ENCODE results near the gene CAMK2N2. TPM values are rescaled to one million over a fixed set of nuclear protein-coding genes. Genes with fewer than 3 reads are reported as not detected.
A peak's percentile ranks its signal among the peaks of the same experiment; 100 is the strongest.

Gene CAMK2N2
- total RNA-seq, 2 experiments from 2014 or later: not detected

- peaks cover 6% of the 10 kb centered on the region for H3K4me1 Mint-ChIP-seq
- no peak overlapping the region for H3K27ac Mint-ChIP-seq
- DNase-seq: peak; percentile 53
- H3K27me3 Mint-ChIP-seq: peaks cover 58% of the 10 kb centered on the region
- no peaks in the 10 kb centered on the region for H3K9me3 Mint-ChIP-seq
- H3K36me3 Mint-ChIP-seq: no peaks in the 10 kb centered on the region
- H3K4me3 Mint-ChIP-seq: no peak overlapping the region
Observed at GRCh38 chr3:184227481-184227935, 33.8 kb downstream of the CAMK2N2 start.

GRCh38 chr3:184223946-184224345 lies 37.4 kb downstream of the CAMK2N2 start:
- Mint-ChIP-seq H3K36me3 (no peaks in the 10 kb centered on the region), H3K9me3 (no peaks in the 10 kb centered on the region), H3K27ac (no peak overlapping the region), H3K27me3 (peaks cover 37% of the 10 kb centered on the region), H3K4me3 (no peak overlapping the region), H3K4me1 (peaks cover 4% of the 10 kb centered on the region)
- DNase-seq: no peak

- H3K36me3 Mint-ChIP-seq: no peaks in the 10 kb centered on the region
- H3K4me1 Mint-ChIP-seq: no peaks in the 10 kb centered on the region
- H3K27ac Mint-ChIP-seq: no peak overlapping the region
- no peaks in the 10 kb centered on the region for H3K9me3 Mint-ChIP-seq
- peaks cover 23% of the 10 kb centered on the region for H3K27me3 Mint-ChIP-seq
- H3K4me3 Mint-ChIP-seq: no peak overlapping the region
- no peak for DNase-seq
Observed at GRCh38 chr3:184222521-184222920, 38.8 kb downstream of the CAMK2N2 start.

DNA sequence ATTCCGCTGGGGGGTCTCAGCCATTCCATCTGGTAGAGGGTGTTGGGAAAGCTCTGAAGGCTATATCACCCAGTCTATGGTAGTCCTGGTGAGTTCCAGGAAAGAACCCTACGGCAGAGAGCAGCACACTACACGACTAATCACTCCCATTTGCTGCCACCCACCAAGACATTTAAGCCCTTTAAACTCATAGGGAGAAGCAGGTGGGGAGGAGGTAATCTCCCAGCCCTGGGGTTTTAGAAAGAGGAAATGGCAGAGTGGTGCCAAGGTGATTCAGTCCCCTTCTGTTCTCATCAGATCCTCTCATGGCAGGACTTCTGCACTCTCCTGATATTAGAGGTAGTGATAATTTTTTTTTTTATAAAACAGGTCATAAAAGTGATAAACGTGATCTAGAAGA lies 42.5 kb downstream of the CAMK2N2 start:
- Mint-ChIP-seq H3K4me3 (no peak overlapping the region), H3K9me3 (no peaks in the 10 kb centered on the region), H3K4me1 (no peaks in the 10 kb centered on the region), H3K27ac (no peak overlapping the region), H3K36me3 (no peaks in the 10 kb centered on the region), H3K27me3 (peaks cover 5% of the 10 kb centered on the region)
- DNase-seq: no peak

DNA sequence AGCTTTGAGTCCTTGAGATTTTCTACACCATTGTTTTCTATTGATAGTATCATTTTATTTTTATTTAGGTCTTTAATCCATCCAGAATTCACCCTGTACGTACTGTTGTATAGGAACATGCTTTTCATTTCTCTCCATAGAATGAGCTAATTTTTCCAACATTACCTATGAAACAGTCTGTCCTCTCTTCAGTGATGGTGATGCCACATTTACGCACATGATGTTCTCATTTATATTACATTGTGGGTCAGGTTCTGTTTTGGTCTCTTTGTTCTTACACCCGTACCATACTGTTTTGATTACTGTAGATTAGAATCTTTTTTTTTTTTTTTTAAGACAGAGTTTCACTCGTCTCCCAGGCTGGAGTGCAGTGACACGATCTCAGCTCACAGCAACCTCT lies 49.6 kb downstream of the CAMK2N2 start:
- no peaks in the 10 kb centered on the region for H3K36me3 Mint-ChIP-seq
- H3K27me3 Mint-ChIP-seq: peaks cover 9% of the 10 kb centered on the region
- no peaks in the 10 kb centered on the region for H3K9me3 Mint-ChIP-seq
- no peak overlapping the region for H3K4me3 Mint-ChIP-seq
- no peak for DNase-seq
- H3K4me1 Mint-ChIP-seq: no peaks in the 10 kb centered on the region
- no peak overlapping the region for H3K27ac Mint-ChIP-seq

DNA sequence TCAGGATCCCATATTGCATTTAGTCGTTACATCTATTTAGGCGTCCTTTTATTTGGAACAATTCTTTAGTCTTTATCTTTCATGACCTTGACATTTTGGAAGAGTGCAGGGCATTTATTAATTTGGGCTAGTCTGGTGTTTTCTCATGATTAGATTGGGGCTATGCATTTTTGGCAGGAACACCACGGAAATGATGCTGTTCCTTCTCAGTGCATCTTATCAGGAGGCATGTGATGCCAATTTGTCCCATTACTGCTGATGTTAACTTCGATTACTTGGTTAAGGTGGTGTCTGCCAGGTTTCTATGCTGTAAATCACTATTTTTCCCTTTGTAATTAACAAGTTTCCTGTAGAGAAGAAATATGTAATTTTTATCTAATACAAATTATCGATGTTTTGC lies 50.1 kb downstream of the CAMK2N2 start:
- DNase-seq: no peak
- Mint-ChIP-seq H3K36me3 (no peaks in the 10 kb centered on the region), H3K4me3 (no peak overlapping the region), H3K4me1 (no peaks in the 10 kb centered on the region), H3K27me3 (peaks cover 12% of the 10 kb centered on the region), H3K9me3 (no peaks in the 10 kb centered on the region), H3K27ac (no peak overlapping the region)

Other genes with a start within 250 kb of the CAMK2N2 start
- gene ABCC5, start 243.7 kb downstream of the CAMK2N2 start, total RNA-seq: 10 to 100 TPM; 13.1 to 14.1 TPM
- gene HTR3D, start 229.8 kb downstream of the CAMK2N2 start, total RNA-seq: not detected
- gene HTR3C, start 208.5 kb downstream of the CAMK2N2 start, total RNA-seq: not detected
- gene HTR3E, start 164.5 kb downstream of the CAMK2N2 start, total RNA-seq: not detected
- 10 to 100 TPM; 73.2 to 74.4 TPM for gene EIF2B5, start 126.2 kb downstream of the CAMK2N2 start, total RNA-seq
- gene DVL3, start 106.2 kb downstream of the CAMK2N2 start, total RNA-seq: 10 to 100 TPM; 22.9 to 25.2 TPM
- gene AP2M1, start 86.7 kb downstream of the CAMK2N2 start, total RNA-seq: 100 to 1,000 TPM; 209 to 219 TPM
- gene ABCF3, start 75.4 kb downstream of the CAMK2N2 start, total RNA-seq: 10 to 100 TPM; 57.2 to 58.7 TPM
- gene VWA5B2, start 32.0 kb downstream of the CAMK2N2 start, total RNA-seq: not detected
- gene ALG3, start 12.6 kb downstream of the CAMK2N2 start, total RNA-seq: 10 to 100 TPM; 52.3 to 54.9 TPM
- 10 to 100 TPM; 10.2 to 10.9 TPM for gene EEF1AKMT4, start 11.9 kb downstream of the CAMK2N2 start, total RNA-seq
- not detected for gene ECE2, start 14.5 kb upstream of the CAMK2N2 start, total RNA-seq
- gene PSMD2, start 37.7 kb upstream of the CAMK2N2 start, total RNA-seq: 100 to 1,000 TPM; 257 to 282 TPM
- gene EIF4G1, start 53.1 kb upstream of the CAMK2N2 start, total RNA-seq: 100 to 1,000 TPM; 644 to 660 TPM
- gene FAM131A, start 76.0 kb upstream of the CAMK2N2 start, total RNA-seq: 1 to 10 TPM; 2.1 to 3.4 TPM
- gene CLCN2, start 100.1 kb upstream of the CAMK2N2 start, total RNA-seq: 1 to 10 TPM; 5.0 to 6.8 TPM
- gene POLR2H, start 100.2 kb upstream of the CAMK2N2 start, total RNA-seq: 100 to 1,000 TPM; 175 to 177 TPM
- gene THPO, start 116.7 kb upstream of the CAMK2N2 start, total RNA-seq: not detected
- not detected for gene CHRD, start 118.5 kb upstream of the CAMK2N2 start, total RNA-seq